GM20431 (cell line): Measurements from ENCODE around the gene FAIM2.

ENCODE experiments used
- in situ Hi-C: fragments of 300-500 bp; cut with MseI, MboI; formaldehyde crosslinking; loops from one replicate; pipeline ENCODE4 v1.15.0; 2020; ENCODE audit warnings: low sequenced_read_pairs; ENCODE audit not compliant: unreplicated experiment

FAIM2 gene

GRCh38 chr12:49921299-49921698, 17.6 kb upstream of the FAIM2 start:
- in situ Hi-C loops = no loop called here

GRCh38 chr12:49920915-49921286, 17.2 kb upstream of the FAIM2 start:
- in situ Hi-C loops = no loop called here

- in situ Hi-C loops = no loop called here
These were observed 16.7 kb upstream of the FAIM2 start for GRCh38 chr12:49920241-49920914.

- in situ Hi-C loops = no loop called here
These were observed 14.1 kb upstream of the FAIM2 start for GRCh38 chr12:49917788-49918173.

- in situ Hi-C loops = no loop called here
These were observed 13.6 kb upstream of the FAIM2 start for GRCh38 chr12:49917166-49917787.

GRCh38 chr12:49916129-49916919, 12.6 kb upstream of the FAIM2 start:
- in situ Hi-C loops = no loop called here

- in situ Hi-C loops = no loop called here
These were observed 8.9 kb upstream of the FAIM2 start for GRCh38 chr12:49912345-49913255.

GRCh38 chr12:49911213-49911605, 7.5 kb upstream of the FAIM2 start:
- in situ Hi-C loops = no loop called here

- in situ Hi-C loops = no loop called here
These were observed 6.9 kb upstream of the FAIM2 start for GRCh38 chr12:49910331-49911212.

GRCh38 chr12:49909826-49910225, 6.1 kb upstream of the FAIM2 start:
- in situ Hi-C loops = no loop called here

- in situ Hi-C loops = no loop called here
These were observed 5.7 kb upstream of the FAIM2 start for GRCh38 chr12:49909356-49909755.

GRCh38 chr12:49907352-49907751, 3.7 kb upstream of the FAIM2 start:
- in situ Hi-C loops = no loop called here

- in situ Hi-C loops = no loop called here
These were observed 2.1 kb upstream of the FAIM2 start for GRCh38 chr12:49905718-49906314.

- in situ Hi-C loops = no loop called here
These were observed 901 bp upstream of the FAIM2 start for GRCh38 chr12:49904601-49905000.

- in situ Hi-C loops = no loop called here
These were observed 375 bp downstream of the FAIM2 start for GRCh38 chr12:49903351-49903699.

GRCh38 chr12:49902399-49903350, 1.0 kb downstream of the FAIM2 start:
- in situ Hi-C loops = no loop called here

GRCh38 chr12:49901986-49902385, 1.7 kb downstream of the FAIM2 start:
- in situ Hi-C loops = no loop called here

GRCh38 chr12:49901026-49901425, 2.7 kb downstream of the FAIM2 start:
- in situ Hi-C loops = no loop called here
